WTC11 (cell line): ENCODE measurements around the gene GPR84. TPM values are rescaled to one million over a fixed set of nuclear protein-coding genes. Genes with fewer than 3 reads are reported as not detected.

ENCODE experiments used
- ATAC-seq: fragments of 200-7000 bp; cut with Tn5 transposase; 2 replicates; pipeline ENCODE4 v1.10.0; 2021; ENCODE audit warnings: mild to moderate bottlenecking, moderate library complexity
- CTCF ChIA-PET: fragments of 300-600 bp; sonication (Branson Sonifier 250); formaldehyde crosslinking; loops from one replicate; lab custom pipeline; 2021; ENCODE audit warnings: antibody characterized with exemption; lab: Charles Lee
- POLR2A ChIA-PET: fragments of 350-600 bp; sonication (Branson Sonifier 250); formaldehyde crosslinking; loops from one replicate; lab custom pipeline; 2021; ENCODE audit warnings: antibody characterized with exemption; lab: Charles Lee
- DNase-seq: peaks from one replicate; pipeline ENCODE4 v3.0.0; 2021; ENCODE audit warnings: low spot score
- H3K27ac Mint-ChIP-seq: 2 replicates; pipeline ENCODE4 v1.8.0; 2021; ENCODE audit warnings: mixed read lengths
- H3K27me3 Mint-ChIP-seq: 2 replicates; pipeline ENCODE4 v1.8.0; 2021; ENCODE audit warnings: low read depth, mild to moderate bottlenecking, moderate library complexity, mixed read lengths
- H3K36me3 Mint-ChIP-seq: 2 replicates; pipeline ENCODE4 v1.8.0; 2021; ENCODE audit warnings: mixed read lengths
- H3K4me1 Mint-ChIP-seq: 2 replicates; pipeline ENCODE4 v1.8.0; 2022; ENCODE audit warnings: mixed read lengths
- H3K4me3 Mint-ChIP-seq: 2 replicates; pipeline ENCODE4 v1.8.0; 2021; ENCODE audit warnings: mild to moderate bottlenecking, moderate library complexity, mixed read lengths
- H3K9me3 Mint-ChIP-seq: 2 replicates; pipeline ENCODE4 v1.8.0; 2021; ENCODE audit warnings: mixed read lengths
- AR ChIP-seq: fragments of 250-450 bp; sonication (Bioruptor Pico); IDR thresholded peaks from 2 replicates; pipeline ENCODE4 v1.9.0; 2021; ENCODE audit warnings: mild to moderate bottlenecking
- ATF3 ChIP-seq: sonication (generic); formaldehyde crosslinking; conservative IDR thresholded peaks from 2 replicates; pipeline ENCODE4 v1.8.1; 2022; ENCODE audit warnings: mild to moderate bottlenecking, missing genetic modification reagents
- CDX4 ChIP-seq: fragments of 250-450 bp; sonication (Bioruptor Pico); IDR thresholded peaks from 2 replicates; pipeline ENCODE4 v1.9.0; 2021; ENCODE audit warnings: moderate library complexity, mild to moderate bottlenecking, inconsistent platforms, borderline replicate concordance
- CTCF ChIP-seq: fragments of 200-600 bp; IDR thresholded peaks from 2 replicates; pipeline ENCODE4 v1.8.0; 2022; ENCODE audit warnings: antibody characterized with exemption
- E2F5 ChIP-seq: sonication (generic); formaldehyde crosslinking; IDR thresholded peaks from 2 replicates; pipeline ENCODE4 v1.8.1; 2022; ENCODE audit warnings: mild to moderate bottlenecking, moderate library complexity, missing genetic modification reagents
- ESRRA ChIP-seq: sonication (generic); formaldehyde crosslinking; IDR thresholded peaks from 2 replicates; pipeline ENCODE4 v1.8.1; 2022; ENCODE audit warnings: mild to moderate bottlenecking, missing genetic modification reagents, borderline replicate concordance
- ETV6 ChIP-seq: sonication (generic); formaldehyde crosslinking; IDR thresholded peaks from 2 replicates; pipeline ENCODE4 v1.8.1; 2022; ENCODE audit warnings: mild to moderate bottlenecking, missing genetic modification reagents
- GTF2I ChIP-seq: fragments of 250-450 bp; sonication (Bioruptor Pico); conservative IDR thresholded peaks from 2 replicates; pipeline ENCODE4 v1.4.0; 2021; ENCODE audit warnings: mild to moderate bottlenecking
- HMGXB4 ChIP-seq: sonication (generic); formaldehyde crosslinking; IDR thresholded peaks from 2 replicates; pipeline ENCODE4 v1.8.1; 2023; ENCODE audit warnings: mild to moderate bottlenecking, moderate library complexity, missing genetic modification reagents
- NFE2L1 ChIP-seq: sonication (generic); formaldehyde crosslinking; IDR thresholded peaks from 2 replicates; pipeline ENCODE4 v1.8.1; 2023; ENCODE audit warnings: missing genetic modification reagents
- NR3C1 ChIP-seq: sonication (generic); formaldehyde crosslinking; conservative IDR thresholded peaks from 2 replicates; pipeline ENCODE4 v1.8.1; 2023; ENCODE audit warnings: low read depth, mild to moderate bottlenecking, missing genetic modification reagents
- RELA ChIP-seq: sonication (generic); formaldehyde crosslinking; IDR thresholded peaks from 2 replicates; pipeline ENCODE4 v1.8.1; 2022; ENCODE audit warnings: missing genetic modification reagents, mild to moderate bottlenecking, borderline replicate concordance
- RORB ChIP-seq: fragments of 250-450 bp; sonication (Bioruptor Pico); IDR thresholded peaks from 2 replicates; pipeline ENCODE4 v1.9.0; 2021; ENCODE audit warnings: mild to moderate bottlenecking
- TEAD1 ChIP-seq: sonication (generic); formaldehyde crosslinking; IDR thresholded peaks from 2 replicates; pipeline ENCODE4 v1.8.0; 2022; ENCODE audit warnings: mild to moderate bottlenecking, missing genetic modification reagents
- ZNF219 ChIP-seq: sonication (generic); formaldehyde crosslinking; IDR thresholded peaks from 2 replicates; pipeline ENCODE4 v1.8.0; 2023; ENCODE audit warnings: missing genetic modification reagents, mild to moderate bottlenecking, borderline replicate concordance
- ZNF317 ChIP-seq: sonication (generic); formaldehyde crosslinking; IDR thresholded peaks from 2 replicates; pipeline ENCODE4 v1.8.1; 2023; ENCODE audit warnings: low read depth, mild to moderate bottlenecking, moderate library complexity, missing genetic modification reagents, borderline replicate concordance
- ZNF396 ChIP-seq: fragments of 250-450 bp; sonication (Bioruptor Pico); IDR thresholded peaks from 2 replicates; pipeline ENCODE4 v1.8.0; 2021; ENCODE audit warnings: mild to moderate bottlenecking, moderate library complexity, borderline replicate concordance
- ZNF512 ChIP-seq: sonication (generic); formaldehyde crosslinking; IDR thresholded peaks from 2 replicates; pipeline ENCODE4 v1.8.1; 2022; ENCODE audit warnings: missing genetic modification reagents, borderline replicate concordance
- ZNF671 ChIP-seq: fragments of 250-450 bp; sonication (Bioruptor Pico); IDR thresholded peaks from 2 replicates; pipeline ENCODE4 v1.8.0; 2021; ENCODE audit warnings: mild to moderate bottlenecking
- total RNA-seq: library from RNA; stranded (reverse); gene quantifications from 3 replicates; pipeline ENCODE4 v1.2.3, GENCODE V29; 2021

GPR84 gene
- total RNA-seq, 1 experiment from 2014 or later = 0.13 TPM

- peak; percentile 28; the same call in 1 of the 2 replicates for TF ChIP-seq TEAD1 (CRISPR knock-in tag)
- peak; percentile 34; the same call in 1 of the 2 replicates for TF ChIP-seq HMGXB4 (CRISPR knock-in tag)
- no peak for TF ChIP-seq E2F5 (CRISPR knock-in tag)
- TF ChIP-seq NR3C1 (CRISPR knock-in tag) = no peak
- peak; percentile 99 for TF ChIP-seq CTCF
- TF ChIP-seq ESRRA (CRISPR knock-in tag) = no peak
- no peak for TF ChIP-seq ZNF512
- no peak for TF ChIP-seq ETV6 (CRISPR knock-in tag)
- TF ChIP-seq NFE2L1 (CRISPR knock-in tag) = no peak
- TF ChIP-seq CDX4 (CRISPR knock-in tag) = no peak
Measured at GRCh38 chr12:54398995-54399793, 34.9 kb upstream of the GPR84 start (continued).

- TF ChIP-seq RELA (CRISPR knock-in tag) (no peak), AR (CRISPR knock-in tag) (no peak), ZNF317 (CRISPR knock-in tag) (no peak), ZNF219 (CRISPR knock-in tag) (no peak), GTF2I (no peak), ZNF671 (CRISPR knock-in tag) (no peak), HMGXB4 (CRISPR knock-in tag) (no peak), RORB (CRISPR knock-in tag) (no peak), ZNF396 (CRISPR knock-in tag) (no peak), ATF3 (no peak)
- DNase-seq (no peak), ATAC-seq (no peak)
- H3K36me3 Mint-ChIP-seq = peaks cover 38% of the 10 kb centered on the region
- peaks cover 4% of the 10 kb centered on the region for H3K27me3 Mint-ChIP-seq
- H3K4me3 Mint-ChIP-seq = no peak overlapping the region
- ChIA-PET CTCF (interaction anchor here (0.7 to 11.3 kb wide), 7 partner anchors 12 to 198 kb away, joined by 3 to 361 read pairs (median 65); partner anchors contain the start of gene ZNF385A), POLR2A (no interaction called here)
- peaks cover 8% of the 10 kb centered on the region for H3K4me1 Mint-ChIP-seq
- no peak overlapping the region for H3K27ac Mint-ChIP-seq
- H3K9me3 Mint-ChIP-seq = no peaks in the 10 kb centered on the region
Measured at GRCh38 chr12:54398218-54398617, 33.9 kb upstream of the GPR84 start.
